Measurements from ENCODE around the gene MMP24.
"Not testable (repeated sequence)": the region's sequence is repeated elsewhere in the genome, so short reads cannot be mapped to it uniquely, and the experiment has no call there.

DNA sequence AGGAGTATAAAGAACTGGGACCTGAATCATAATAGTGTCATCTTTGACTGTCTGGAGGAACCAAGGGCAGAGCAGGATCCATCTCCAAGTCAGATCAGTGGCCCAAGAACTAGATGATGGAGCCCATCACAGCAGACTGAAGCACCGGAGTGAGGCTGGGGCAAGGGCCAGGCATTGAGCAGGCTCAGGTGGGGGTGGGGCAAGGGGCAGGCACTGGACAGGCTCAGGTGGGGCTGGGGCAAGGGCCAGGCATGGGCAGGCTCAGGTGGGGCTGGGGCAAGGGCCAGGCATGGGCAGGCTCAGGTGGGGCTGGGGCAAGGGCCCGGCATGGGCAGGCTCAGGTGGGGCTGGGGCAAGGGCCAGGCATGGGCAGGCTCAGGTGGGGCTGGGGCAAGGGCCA lies 26.1 kb downstream of the MMP24 start:
- TF ChIP-seq, protein P1, sequence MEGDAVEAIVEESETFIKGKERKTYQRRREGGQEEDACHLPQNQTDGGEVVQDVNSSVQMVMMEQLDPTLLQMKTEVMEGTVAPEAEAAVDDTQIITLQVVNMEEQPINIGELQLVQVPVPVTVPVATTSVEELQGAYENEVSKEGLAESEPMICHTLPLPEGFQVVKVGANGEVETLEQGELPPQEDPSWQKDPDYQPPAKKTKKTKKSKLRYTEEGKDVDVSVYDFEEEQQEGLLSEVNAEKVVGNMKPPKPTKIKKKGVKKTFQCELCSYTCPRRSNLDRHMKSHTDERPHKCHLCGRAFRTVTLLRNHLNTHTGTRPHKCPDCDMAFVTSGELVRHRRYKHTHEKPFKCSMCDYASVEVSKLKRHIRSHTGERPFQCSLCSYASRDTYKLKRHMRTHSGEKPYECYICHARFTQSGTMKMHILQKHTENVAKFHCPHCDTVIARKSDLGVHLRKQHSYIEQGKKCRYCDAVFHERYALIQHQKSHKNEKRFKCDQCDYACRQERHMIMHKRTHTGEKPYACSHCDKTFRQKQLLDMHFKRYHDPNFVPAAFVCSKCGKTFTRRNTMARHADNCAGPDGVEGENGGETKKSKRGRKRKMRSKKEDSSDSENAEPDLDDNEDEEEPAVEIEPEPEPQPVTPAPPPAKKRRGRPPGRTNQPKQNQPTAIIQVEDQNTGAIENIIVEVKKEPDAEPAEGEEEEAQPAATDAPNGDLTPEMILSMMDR (conservative IDR thresholded peaks at IDR 0.05; ENCODE audit: low read depth, low read length) = not testable (repeated sequence)
- not testable (repeated sequence) for TF ChIP-seq EZH2 (IDR thresholded peaks at IDR 0.05; ENCODE audit: low read length, unreplicated experiment)

All from PC-3 (cell line).